Heart right ventricle (tissue), 16 donors: ENCODE results near the gene AEN. TPM values are rescaled to one million over a fixed set of nuclear protein-coding genes. Genes with fewer than 3 reads are reported as not detected.
"Not testable (repeated sequence)": the region's sequence is repeated elsewhere in the genome, so short reads cannot be mapped to it uniquely, and the experiment has no call there.

Experiments used
- ATAC-seq, 8 donors: fragments of 200-7000 bp; cut with Tn5 transposase; one replicate each; pipeline ENCODE4 v1.9.1; 2020; ENCODE audit warnings: mild to moderate bottlenecking in 8 of 8, moderate library complexity in 8 of 8, moderate number of reproducible peaks in 1 of 8
- DNase-seq, 2 donors: peaks; one replicate each; pipeline ENCODE4 v3.0.0-alpha.2; 2020
- H3K27ac ChIP-seq, 10 donors: fragments of 200-600 bp; sonication (generic) in 2 of 10; one replicate each; pipeline versions ENCODE4 v1.5.0 to v1.8.0; 2020 to 2022; ENCODE audit warnings: mild to moderate bottlenecking in 3 of 10
- H3K27me3 ChIP-seq, 7 donors: fragments of 200-600 bp; one replicate each; pipeline ENCODE4 v1.8.0; 2021 to 2022; ENCODE audit warnings: mild to moderate bottlenecking in 2 of 7
- H3K36me3 ChIP-seq, 9 donors: fragments of 200-600 bp; sonication (generic) in 1 of 9; one replicate each; pipeline versions ENCODE4 v1.5.0 to v1.8.0; 2020 to 2022; ENCODE audit warnings: mild to moderate bottlenecking in 2 of 9
- H3K4me1 ChIP-seq, 9 donors: fragments of 200-600 bp; sonication (generic) in 1 of 9; one replicate each; pipeline versions ENCODE4 v1.5.0 to v1.8.0; 2020 to 2022; ENCODE audit warnings: mild to moderate bottlenecking in 4 of 9
- H3K4me3 ChIP-seq, 10 donors: fragments of 200-600 bp; sonication (generic) in 2 of 10; one replicate each; pipeline versions ENCODE4 v1.5.0 to v1.8.0; 2020 to 2022; ENCODE audit warnings: mild to moderate bottlenecking in 7 of 10, moderate library complexity in 2 of 10
- H3K9me3 ChIP-seq, 11 donors: fragments of 200-600 bp in 10 of 11; sonication (generic) in 2 of 11; one replicate each; pipeline versions ENCODE4 v1.5.0 to v1.8.0; 2013 to 2022; ENCODE audit warnings: mild to moderate bottlenecking in 2 of 11, control low read depth in 1 of 11, moderate library complexity in 1 of 11
- CTCF ChIP-seq, 9 donors: fragments of 200-600 bp; sonication (generic) in 2 of 9; IDR thresholded peaks; one replicate each; pipeline versions ENCODE4 v1.5.0 to v1.8.0; 2021 to 2022; ENCODE audit warnings: antibody characterized with exemption in 9 of 9, mild to moderate bottlenecking in 5 of 9, moderate library complexity in 1 of 9
- WGBS, 2 donors: extraction: QIAGEN DNeasy Blood & Tissue Kit; methylation state at CpG; one replicate each; pipeline ENCODE4 v1.1.7; 2013; ENCODE audit warnings: inconsistent platforms in 1 of 2; 5-methylcytosine and 5-hydroxymethylcytosine counted together
- intact Hi-C, 10 donors: fragments of 100-400 bp; cut with DNase I; formaldehyde crosslinking; loops; one replicate each; pipeline versions ENCODE4 v1.11.1 to v1.14.2; 2022
- polyA plus RNA-seq, 2 donors: library from polyadenylated mRNA; stranded (reverse); fragments of 200-250 nt; gene quantifications; one replicate each; pipeline ENCODE4 v1.2.3, GENCODE V29; 2013
- total RNA-seq, 10 donors: library from RNA; stranded (reverse); fragmentation: NEBNext Ultra II Directional in 3 of 10; extraction: Animal tissue kit (Norgen Biotek cat#: 25700) in 3 of 10; gene quantifications; one replicate each; pipeline versions ENCODE4 v1.2.1 to v1.2.4, GENCODE V29; 2021 to 2023
- donor health status: Arrhythmogenic right ventricular cardiomyopathy.
- donor health status: ischemic (EF 13 %, LVEDD 7.1; RV severe dilation, severe dysfunction).
- donor health status: healthy with polysubstance abuse.
- donor health status: DM: no; HTN: yes; CAD: no.
- donor health status: DM: no; HTN: no; CAD: no.
- donor health status: ischemic (EF 25% LVEDD 6.9; RV normal size, moderate dysfunction).
- donor health status: ischemic (EF 25% LVEDD 5.7; RV mildly dilated, moderate dysfunction).
- donor health status: healthy.
- donor health status: DM: yes; HTN: yes; CAD: no.
- donor health status: Ischemic cardiomyopathy.
- donor health status: ischemic (EF 35%, LVEDD 5.7; RV mildly dilated, moderate dysfunction).
- donor health status: nonischemic (EF 11% LVEDD 7.7; RV severe dilation, severe dysfunction).
- donor health status: DM: yes; HTN: yes; CAD: no.
- donor health status: PGD.
- donor health status: ischemic (EF 29% LVEDD 5.4; RV normal size, mild dysfunction).
- donor health status: nonischemic (EF 23%, LVEDD 6.1; RV moderate dilation, normal function).

AEN gene
- total and polyA plus RNA-seq, 12 donors, result 3.4 to 13.2 (median 5.6) TPM

GRCh38 chr15:88637841-88638625 is 16.9 kb downstream of the AEN start:
- intact Hi-C loops, result loop anchor here in 1 of 10 donors (1.0 kb wide), 1 partner anchor 17 kb away; the partner anchor contains the start of gene AEN
- DNase-seq (no peak), ATAC-seq (peak; percentile 1 to 27 (median 14))
- peak overlapping the region in 9 of 10 donors; percentile 12 to 63 (median 55) for H3K4me3 ChIP-seq
- 71 to 82% methylated on average over 7 of the region's 7 CpGs for WGBS, 2 donors
- no peaks in the 10 kb centered on the region for H3K9me3 ChIP-seq
- H3K36me3 ChIP-seq, result peaks cover 0 to 29% (median 0%) of the 10 kb centered on the region in 9 donors
- H3K27ac ChIP-seq, result peak overlapping the region; percentile 62 to 96 (median 89)
- no peak for TF ChIP-seq CTCF (IDR thresholded peaks at IDR 0.05)
- H3K4me1 ChIP-seq, result peaks cover 12 to 80% (median 22%) of the 10 kb centered on the region in 9 donors
- H3K27me3 ChIP-seq, result no peaks in the 10 kb centered on the region

- peak within 1 kb of the TSS; percentile 62 to 96 (median 89) for H3K27ac ChIP-seq
- intact Hi-C loops, result loop anchor here in 1 of 10 donors (1.0 kb wide), 1 partner anchor 17 kb away; the partner anchor contains the start of gene AEN
- peak in 6 of 9 donors; percentile 24 to 62 (median 50) for TF ChIP-seq CTCF (IDR thresholded peaks at IDR 0.05)
- no peaks in the 10 kb centered on the region for H3K27me3 ChIP-seq
- DNase-seq (peak; percentile 84 to 88), ATAC-seq (peak; percentile 87 to 96 (median 94))
- no peaks in the 10 kb centered on the region for H3K9me3 ChIP-seq
- H3K4me3 ChIP-seq, result peak within 1 kb of the TSS; percentile 11 to 63 (median 52)
- peaks cover 12 to 80% (median 22%) of the 10 kb centered on the region in 9 donors for H3K4me1 ChIP-seq
- 10 to 11% methylated on average over 27 of the region's 27 CpGs for WGBS, 2 donors
- H3K36me3 ChIP-seq, result peaks cover 0 to 26% (median 0%) of the 10 kb centered on the region in 9 donors
Observed at GRCh38 chr15:88638626-88639372, 17.7 kb downstream of the AEN start, which contains the start of gene ISG20. ISG20 (plus strand) TSS chr15:88639016; CDS start chr15:88639367, 351 bp downstream.

GRCh38 chr15:88641959-88642452 is 20.9 kb downstream of the AEN start:
- ATAC-seq, result no peak

GRCh38 chr15:88642514-88642913 is 21.4 kb downstream of the AEN start:
- H3K9me3 ChIP-seq, H3K27ac ChIP-seq, DNase-seq, H3K4me3 ChIP-seq, H3K27me3 ChIP-seq, intact Hi-C loops, ATAC-seq: not testable (repeated sequence)
- 95 to 98% methylated on average over 11 of the region's 11 CpGs for WGBS, 2 donors
- peaks cover 12 to 51% (median 22%) of the 10 kb centered on the region in 9 donors for H3K4me1 ChIP-seq
- peaks cover 0 to 26% (median 0%) of the 10 kb centered on the region in 9 donors for H3K36me3 ChIP-seq

More at GRCh38 chr15:88641959-88642452, 20.9 kb downstream of the AEN start:
- H3K27me3 ChIP-seq, result no peaks in the 10 kb centered on the region
- H3K4me1 ChIP-seq, result peaks cover 12 to 51% (median 22%) of the 10 kb centered on the region in 9 donors
- TF ChIP-seq CTCF (IDR thresholded peaks at IDR 0.05), result no peak
- H3K27ac ChIP-seq, result peak overlapping the region in 1 of 10 donors; percentile 96
- H3K9me3 ChIP-seq, result no peaks in the 10 kb centered on the region
- no peak for DNase-seq
- intact Hi-C loops, result no loop called here
- no peak overlapping the region for H3K4me3 ChIP-seq
- 93% methylated on average over 12 of the region's 12 CpGs for WGBS, 2 donors
- peaks cover 0 to 26% (median 0%) of the 10 kb centered on the region in 9 donors for H3K36me3 ChIP-seq
